ENCODE results near the gene ARHGEF19. TPM values are rescaled to one million over a fixed set of nuclear protein-coding genes. Genes with fewer than 3 reads are reported as not detected.
"Not testable (repeated sequence)": the region's sequence is repeated elsewhere in the genome, so short reads cannot be mapped to it uniquely, and the experiment has no call there.

The ARHGEF19 gene
- total and polyA plus RNA-seq, 8 donors: 10.4 to 67.7 (median 56.5) TPM

GRCh38 chr1:16257968-16258367, 45.5 kb upstream of the ARHGEF19 start:
- H3K36me3 ChIP-seq: peaks cover 0 to 32% of the 10 kb centered on the region in 2 donors
- intact Hi-C loops (cut with DNase I): no loop called here

GRCh38 chr1:16257556-16257955, 45.1 kb upstream of the ARHGEF19 start:
- H3K4me3 ChIP-seq; H3K27me3 ChIP-seq; H3K4me1 ChIP-seq; DNase-seq; H3K9me3 ChIP-seq; H3K27ac ChIP-seq; intact Hi-C loops (cut with DNase I): not testable (repeated sequence)
- peak; percentile 71 for ATAC-seq
- H3K36me3 ChIP-seq: peaks cover 0 to 36% of the 10 kb centered on the region in 2 donors

More at GRCh38 chr1:16257968-16258367, 45.5 kb upstream of the ARHGEF19 start:
- no peaks in the 10 kb centered on the region for H3K9me3 ChIP-seq
- ATAC-seq: no peak
- no peak overlapping the region for H3K27ac ChIP-seq
- H3K4me1 ChIP-seq: peaks cover 0 to 5% of the 10 kb centered on the region in 2 donors
- H3K27me3 ChIP-seq: no peaks in the 10 kb centered on the region
- no peak for TF ChIP-seq CTCF (IDR thresholded peaks at IDR 0.05)
- H3K4me3 ChIP-seq: no peak overlapping the region
- DNase-seq: no peak

GRCh38 chr1:16256478-16256877, 44.0 kb upstream of the ARHGEF19 start:
- no peak for TF ChIP-seq CTCF (IDR thresholded peaks at IDR 0.05)
- DNase-seq (no peak), ATAC-seq (no peak)
- no peaks in the 10 kb centered on the region for H3K9me3 ChIP-seq
- peaks cover 0 to 5% of the 10 kb centered on the region in 2 donors for H3K4me1 ChIP-seq
- no peak overlapping the region for H3K27ac ChIP-seq
- intact Hi-C loops (cut with DNase I): no loop called here
- H3K36me3 ChIP-seq: peaks cover 0 to 47% of the 10 kb centered on the region in 2 donors
- no peaks in the 10 kb centered on the region for H3K27me3 ChIP-seq
- no peak overlapping the region for H3K4me3 ChIP-seq

GRCh38 chr1:16254263-16254928, 41.9 kb upstream of the ARHGEF19 start:
- Histone ChIP-seq H3K27me3 (no peaks in the 10 kb centered on the region), H3K9me3 (no peaks in the 10 kb centered on the region), H3K4me1 (peaks cover 0 to 17% of the 10 kb centered on the region in 2 donors), H3K36me3 (peaks cover 0 to 61% of the 10 kb centered on the region in 2 donors), H3K27ac (no peak overlapping the region), H3K4me3 (no peak overlapping the region)
- no peak for TF ChIP-seq CTCF (IDR thresholded peaks at IDR 0.05)
- DNase-seq: no peak
- intact Hi-C loops (cut with DNase I): no loop called here
- ATAC-seq: no peak

GRCh38 chr1:16253332-16253922, 41.0 kb upstream of the ARHGEF19 start:
- Histone ChIP-seq H3K27me3 (no peaks in the 10 kb centered on the region), H3K27ac (no peak overlapping the region), H3K36me3 (peaks cover 0 to 61% of the 10 kb centered on the region in 2 donors), H3K4me3 (no peak overlapping the region), H3K9me3 (no peaks in the 10 kb centered on the region), H3K4me1 (peaks cover 9 to 27% of the 10 kb centered on the region in 2 donors)
- intact Hi-C loops (cut with DNase I): no loop called here
- DNase-seq (no peak), ATAC-seq (no peak)
- TF ChIP-seq CTCF (IDR thresholded peaks at IDR 0.05): no peak

Measured in left lung (tissue), 10 donors.